Keratinocyte (primary cell): ENCODE results near the gene FAM124A. TPM values are rescaled to one million over a fixed set of nuclear protein-coding genes. Genes with fewer than 3 reads are reported as not detected.

Experiments used
- DNase-seq: peaks from one replicate; pipeline ENCODE4 v3.0.0-alpha.2; 2011; ENCODE audit warnings: low read depth, missing footprints, low spot score
- FAIRE-seq: peaks from 2 replicates; lab custom pipeline; 2011; peaks lifted over from hg19 to GRCh38; lab: Jason Lieb, UNC
- H2AFZ ChIP-seq: 2 replicates; pipeline ENCODE4 v1.6.0; 2012; ENCODE audit warnings: low read length, control low read depth, inconsistent platforms; ENCODE audit not compliant: control insufficient read depth
- H3K27ac ChIP-seq: 2 replicates; pipeline ENCODE4 v1.5.1; 2011; ENCODE audit warnings: low read length; ENCODE audit not compliant: control insufficient read depth, insufficient read depth
- H3K27me3 ChIP-seq: 3 replicates; pipeline ENCODE4 v1.6.0; 2011; ENCODE audit warnings: low read length; ENCODE audit not compliant: control insufficient read depth, insufficient read depth; ENCODE audit errors: extremely low read depth
- H3K36me3 ChIP-seq, 2 experiments: 2 replicates in 1 of 2; 3 replicates in 1 of 2; pipeline ENCODE4 v1.5.1; 2011; ENCODE audit warnings: low read length in 2 of 2, mild to moderate bottlenecking in 1 of 2; ENCODE audit not compliant: control insufficient read depth in 2 of 2, insufficient read depth in 2 of 2; ENCODE audit errors: extremely low read depth in 1 of 2
- H3K4me1 ChIP-seq: 3 replicates; pipeline ENCODE4 v1.5.1; 2011; ENCODE audit warnings: low read length; ENCODE audit not compliant: control insufficient read depth, insufficient read depth; ENCODE audit errors: extremely low read depth
- H3K4me2 ChIP-seq: 3 replicates; pipeline ENCODE4 v1.6.0; 2011; ENCODE audit warnings: low read depth, low read length; ENCODE audit not compliant: control insufficient read depth, insufficient read depth; ENCODE audit errors: extremely low read depth
- H3K4me3 ChIP-seq, 3 experiments: fragments of 200-600 bp in 1 of 3; sonication (generic) in 1 of 3; 2 replicates in 2 of 3; 3 replicates in 1 of 3; pipeline ENCODE4 v1.5.1; 2011 to 2016; ENCODE audit warnings: low read length in 3 of 3, mild to moderate bottlenecking in 3 of 3, control low read depth in 2 of 3, inconsistent platforms in 1 of 3, low read depth in 1 of 3, mixed read lengths in 1 of 3, mixed run types in 1 of 3, moderate library complexity in 1 of 3; ENCODE audit not compliant: control insufficient read depth in 2 of 3, insufficient read depth in 2 of 3; ENCODE audit errors: extremely low read depth in 1 of 3
- H3K79me2 ChIP-seq: 2 replicates; pipeline ENCODE4 v1.6.0; 2012; ENCODE audit warnings: low read length; ENCODE audit not compliant: control insufficient read depth, insufficient read depth
- H3K9ac ChIP-seq: 3 replicates; pipeline ENCODE4 v1.6.0; 2011; ENCODE audit warnings: low read length; ENCODE audit not compliant: control insufficient read depth, insufficient read depth; ENCODE audit errors: extremely low read depth
- H3K9me1 ChIP-seq: 3 replicates; pipeline ENCODE4 v1.6.0; 2011; ENCODE audit warnings: low read length; ENCODE audit not compliant: control insufficient read depth, insufficient read depth; ENCODE audit errors: extremely low read depth
- H3K9me3 ChIP-seq: 2 replicates; pipeline ENCODE4 v1.5.1; 2012; ENCODE audit warnings: low read depth, low read length; ENCODE audit not compliant: control insufficient read depth
- H4K20me1 ChIP-seq: 3 replicates; pipeline ENCODE4 v1.6.0; 2011; ENCODE audit warnings: low read length; ENCODE audit not compliant: control insufficient read depth, insufficient read depth; ENCODE audit errors: extremely low read depth
- CTCF ChIP-seq, 3 experiments: IDR thresholded peaks in 1 of 3; conservative IDR thresholded peaks in 1 of 3; optimal IDR thresholded peaks in 1 of 3; 2 replicates in 2 of 3; 3 replicates in 1 of 3; pipeline versions ENCODE3 to v1.5.1; 2011; ENCODE audit warnings: low read length in 3 of 3, mild to moderate bottlenecking in 3 of 3, moderate library complexity in 2 of 3, control low read depth in 1 of 3, inconsistent platforms in 1 of 3; ENCODE audit not compliant: insufficient read depth in 2 of 3; ENCODE audit errors: extremely low read depth in 1 of 3
- EZH2 ChIP-seq: IDR thresholded peaks from one replicate; pipeline ENCODE4 v1.6.1; 2012; ENCODE audit warnings: inconsistent platforms, mild to moderate bottlenecking, low read length, moderate library complexity
- dilution Hi-C: fragments of 300-500 bp; cut with MboI; formaldehyde crosslinking; loops from one replicate; pipeline ENCODE4 v1.7.0; 2020; ENCODE audit warnings: low sequenced_read_pairs; ENCODE audit not compliant: extremely low pct_ligation_motif_present
- polyA plus RNA-seq, 5 experiments: library from polyadenylated mRNA; depleted of rRNA in 3 of 5; stranded (reverse) in 3 of 5; stranded (forward) in 1 of 5; unstranded in 1 of 5; fragments of >200 nt; gene quantifications; 1 replicate in 1 of 5; 2 replicates in 3 of 5; 3 replicates in 1 of 5; pipeline versions ENCODE4 v1.2.1 to v1.2.3, GENCODE V29; 2011 to 2012; ENCODE audit warnings: missing spikeins in 2 of 5, low read depth in 1 of 5, low replicate concordance in 1 of 5

The FAM124A gene
- polyA plus RNA-seq, 1 donor (not counting 4 experiments of a cell fraction or from before 2014, with no cell fraction given): 0.05 TPM

- H3K36me3 ChIP-seq: no peaks in the 10 kb centered on the region
- H3K9ac ChIP-seq: no peak overlapping the region
- DNase-seq: no peak
- peaks cover 4% of the 10 kb centered on the region for H3K27me3 ChIP-seq
- no peaks in the 10 kb centered on the region for H3K9me1 ChIP-seq
- H3K79me2 ChIP-seq: no peaks in the 10 kb centered on the region
- TF ChIP-seq EZH2: no peak
- TF ChIP-seq CTCF (optimal IDR thresholded peaks at IDR 0.05 in 1 of 3, IDR thresholded peaks at IDR 0.05 in 1 of 3, conservative IDR thresholded peaks at IDR 0.05 in 1 of 3; ENCODE audit: extremely low read depth in 1 of 3, insufficient read depth in 2 of 3, low read length in 3 of 3): no peak
- no peaks in the 10 kb centered on the region for H3K9me3 ChIP-seq
- no peak overlapping the region for H3K4me3 ChIP-seq
- no peaks in the 10 kb centered on the region for H3K4me1 ChIP-seq
- H2AFZ ChIP-seq: no peak overlapping the region
- no peak overlapping the region for H3K4me2 ChIP-seq
- no peak for FAIRE-seq
- no peak overlapping the region for H3K27ac ChIP-seq
- dilution Hi-C loops: no loop called here
- H4K20me1 ChIP-seq: no peaks in the 10 kb centered on the region
Measured at GRCh38 chr13:51311231-51311630, 89.0 kb downstream of the FAM124A start.

GRCh38 chr13:51311957-51312520 is 89.8 kb downstream of the FAM124A start:
- Histone ChIP-seq H3K27me3 (peaks cover 4% of the 10 kb centered on the region), H2AFZ (no peak overlapping the region), H3K36me3 (no peaks in the 10 kb centered on the region), H3K27ac (no peak overlapping the region), H3K4me3 (no peak overlapping the region), H3K9ac (no peak overlapping the region), H3K9me3 (no peaks in the 10 kb centered on the region), H3K9me1 (no peaks in the 10 kb centered on the region), H3K4me2 (no peak overlapping the region), H3K4me1 (no peaks in the 10 kb centered on the region), H3K79me2 (no peaks in the 10 kb centered on the region), H4K20me1 (no peaks in the 10 kb centered on the region)
- no peak for TF ChIP-seq EZH2
- no peak for TF ChIP-seq CTCF (optimal IDR thresholded peaks at IDR 0.05 in 1 of 3, IDR thresholded peaks at IDR 0.05 in 1 of 3, conservative IDR thresholded peaks at IDR 0.05 in 1 of 3; ENCODE audit: extremely low read depth in 1 of 3, insufficient read depth in 2 of 3, low read length in 3 of 3)
- DNase-seq (no peak), FAIRE-seq (no peak)
- dilution Hi-C loops: no loop called here
